A549 treated with Mapracorat at 1 μM for 4 hours (cell line): Measurements from ENCODE around the gene GJB5. TPM values are rescaled to one million over a fixed set of nuclear protein-coding genes. Genes with fewer than 3 reads are reported as not detected.

Source experiments
- total RNA-seq: library from RNA; stranded (reverse); fragments of 200-300 nt; extraction: Qiagen RNA extraction; gene quantifications from 5 replicates; pipeline ENCODE4 v1.2.3, GENCODE V29; 2022

GJB5 gene
- total RNA-seq = 0.12 to 0.27 TPM (median 0.15 TPM) in 4 of 5 replicates, not detected in the other

DNA sequence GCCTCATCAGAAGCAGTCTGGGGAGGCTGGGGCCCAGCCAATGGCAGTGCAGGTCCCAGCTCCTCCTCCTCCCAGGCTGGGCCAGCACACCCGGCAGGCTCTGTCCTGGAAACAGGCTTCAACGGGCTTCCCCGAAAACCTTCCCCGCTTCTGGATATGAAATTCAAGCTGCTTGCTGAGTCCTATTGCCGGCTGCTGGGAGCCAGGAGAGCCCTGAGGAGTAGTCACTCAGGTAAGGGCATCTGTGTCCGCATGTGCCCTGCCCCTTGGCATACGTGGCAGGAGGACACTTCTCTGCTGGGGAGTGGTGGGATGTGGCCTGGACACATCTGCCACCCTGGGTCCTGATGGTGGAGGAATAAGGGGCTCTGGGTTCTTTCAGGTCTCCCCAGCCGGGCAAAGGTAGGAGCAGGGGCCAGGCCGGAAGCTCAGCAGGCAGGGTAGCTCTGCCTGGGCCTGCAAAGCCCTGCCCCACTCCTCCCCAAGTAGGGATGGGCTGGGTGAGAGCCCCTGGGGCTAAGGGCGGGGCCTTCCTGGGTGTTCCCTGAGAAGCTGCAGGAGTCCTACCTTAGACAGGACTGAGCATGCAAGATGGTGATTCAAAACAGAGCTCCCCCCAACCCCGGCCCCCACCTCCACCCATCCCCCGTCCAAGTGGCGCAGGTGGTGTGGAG lies at the start of gene GJB5:
Gene GJB5 (plus strand): TSS at position 84 of the 674 bp plus-strand sequence. CDS start 2,284 bp downstream, outside the sequence.

DNA sequence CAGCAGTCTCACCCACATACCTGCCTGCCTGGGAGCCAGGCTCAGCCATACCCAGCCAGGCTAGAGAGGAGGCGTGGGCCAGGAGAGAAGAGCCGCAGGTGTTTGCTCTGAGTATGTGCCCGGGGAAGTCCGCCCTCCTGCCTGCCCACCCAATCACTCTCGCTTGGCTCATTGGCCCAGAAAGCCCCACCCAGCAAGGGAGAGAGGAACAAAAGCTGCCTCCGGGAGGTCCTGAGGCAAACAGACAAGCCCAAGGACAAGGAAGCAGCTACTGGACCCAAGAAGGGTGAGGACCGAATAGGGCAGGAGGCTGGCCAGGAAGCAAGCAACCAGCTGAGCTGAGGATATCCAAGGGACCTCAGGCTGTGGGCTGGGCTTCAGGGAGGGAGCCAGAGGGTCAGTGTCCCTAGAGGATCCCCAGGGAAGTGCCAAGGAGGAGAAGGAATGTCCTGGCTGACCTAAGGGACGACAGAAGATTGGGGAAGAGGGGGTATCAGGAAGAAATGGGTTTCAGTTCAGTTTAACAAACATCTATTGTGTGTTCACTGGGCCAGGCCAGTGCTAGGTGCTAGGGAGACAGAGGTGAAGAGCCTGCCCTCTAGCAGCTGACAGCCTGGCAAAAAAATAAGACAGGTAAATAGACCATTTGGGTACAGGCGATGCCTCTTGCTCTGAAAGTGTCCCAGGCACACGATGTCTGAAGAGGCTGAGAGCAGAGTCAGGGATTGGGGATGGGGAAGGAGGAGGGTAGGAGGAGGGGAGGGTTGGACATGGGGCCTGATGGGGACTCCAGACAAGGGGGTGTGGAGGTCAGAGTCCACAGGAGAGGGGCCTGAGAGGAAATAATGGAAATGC lies 4.9 kb downstream of the GJB5 start, which contains the start of gene GJB4:
Gene GJB4 (plus strand): TSS at position 238 of the 855 bp plus-strand sequence. CDS start 1,515 bp downstream, outside the sequence.

DNA sequence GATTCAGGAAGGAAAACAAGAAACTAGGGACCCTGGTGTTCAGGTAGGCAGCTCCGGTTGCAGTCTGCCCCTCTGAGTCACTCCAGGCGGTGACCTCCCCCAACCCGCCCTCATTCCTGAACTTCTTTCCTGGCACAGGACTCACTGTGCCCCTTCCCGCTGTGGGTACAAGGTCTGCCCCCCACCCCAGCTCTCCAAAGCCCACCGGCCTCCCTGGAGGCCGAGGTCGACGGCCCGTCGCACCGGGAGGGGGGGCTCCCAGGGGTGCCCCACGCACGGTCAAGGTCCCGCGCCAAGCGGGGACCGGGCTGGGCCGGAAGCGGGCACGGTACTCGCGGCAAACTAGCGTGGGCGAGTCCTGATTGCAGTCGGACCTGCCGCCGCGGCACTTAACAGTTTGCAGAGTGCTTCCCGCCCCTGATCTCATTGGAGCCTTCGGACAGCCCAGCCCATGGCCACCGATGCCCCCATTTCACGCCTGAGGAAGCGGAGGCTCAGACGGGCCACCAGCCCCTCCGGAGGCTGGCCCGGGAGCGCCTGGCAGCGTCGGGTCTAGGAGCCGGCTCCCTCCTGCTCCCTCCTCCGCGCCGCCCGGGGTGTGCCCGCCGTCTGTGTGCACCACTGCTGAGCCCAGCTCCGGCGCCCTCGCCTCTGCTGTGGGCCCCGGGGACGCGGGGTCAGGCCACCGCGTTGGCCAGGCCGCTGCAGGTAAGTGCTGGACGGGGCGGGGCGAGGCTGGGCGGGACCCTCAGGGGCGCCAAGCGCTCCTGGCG lies 26.4 kb downstream of the GJB5 start, which contains the start of gene GJB3:
Gene GJB3 (plus strand): TSS at position 144 of the 773 bp plus-strand sequence. CDS start 3,549 bp downstream, outside the sequence.

DNA sequence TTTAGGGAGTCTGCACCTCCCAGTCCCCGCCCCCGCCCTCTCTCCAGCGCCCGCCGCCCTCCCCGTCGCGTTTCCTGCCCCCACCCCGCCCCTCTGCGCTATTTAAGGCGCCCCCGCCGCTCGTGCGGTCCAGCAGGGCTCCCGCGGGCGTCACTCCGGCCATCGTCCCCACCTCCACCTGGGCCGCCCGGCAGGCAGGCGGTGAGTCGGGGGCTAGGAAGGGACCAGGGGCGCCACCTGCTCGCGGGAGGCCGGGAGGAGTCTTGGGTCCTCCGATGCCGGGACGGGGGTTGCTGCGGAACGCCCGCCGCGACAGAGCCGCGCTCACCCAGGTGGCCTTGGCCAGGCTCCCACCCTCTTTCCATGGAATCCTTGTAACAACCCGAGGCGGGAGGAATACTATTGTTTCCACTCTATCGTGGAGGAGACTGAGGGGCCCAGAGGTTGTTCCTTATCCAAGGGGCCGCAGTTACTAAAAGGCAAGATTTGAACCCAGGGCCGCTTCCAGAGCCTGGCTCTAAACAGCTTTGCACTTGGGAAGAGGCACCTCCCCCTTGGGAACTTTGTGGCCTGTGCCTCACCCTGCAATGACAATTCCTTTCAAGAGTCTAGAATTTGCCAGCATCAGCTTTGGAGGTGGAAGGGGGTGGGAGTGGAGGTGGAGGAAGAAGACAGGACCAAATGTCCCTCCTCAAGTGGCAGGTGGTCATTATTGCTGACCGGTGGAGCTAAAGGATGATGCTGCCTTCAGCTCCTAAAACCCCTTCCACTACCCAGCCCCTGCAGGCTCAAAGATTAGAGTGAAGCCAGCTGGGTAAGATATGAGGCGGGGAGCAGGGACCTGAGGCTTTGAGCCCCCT lies 38.3 kb downstream of the GJB5 start, which contains the start of gene GJA4:
Gene GJA4 (plus strand): TSS at position 132 of the 860 bp plus-strand sequence. CDS start 1,215 bp downstream, outside the sequence.

Other genes starting within 250 kb of the GJB5 start
- 0.06 to 0.13 TPM (median 0.10 TPM) in 5 replicates for gene GJB4, start 4.7 kb downstream of the GJB5 start, total RNA-seq
- gene GJB3, start 26.2 kb downstream of the GJB5 start, total RNA-seq = 9.5 to 15.0 TPM (median 11.7 TPM) in 5 replicates
- 0.13 TPM in 1 of 5 replicates, not detected in the others for gene GJA4, start 38.0 kb downstream of the GJB5 start, total RNA-seq
- gene SMIM12, start 104.7 kb downstream of the GJB5 start, total RNA-seq = 53.4 to 61.4 TPM (median 59.2 TPM) in 5 replicates
- 0.08 to 0.35 TPM (median 0.22 TPM) in 5 replicates for gene DLGAP3, start 174.6 kb downstream of the GJB5 start, total RNA-seq
- gene TMEM35B, start 230.3 kb downstream of the GJB5 start, total RNA-seq = 15.5 to 18.4 TPM (median 15.9 TPM) in 5 replicates